NOMO-1 treated with dmso at 0.1 percent for 144 hours (cell line): ENCODE data around the gene COASY.
"Not testable (repeated sequence)": the region's sequence is repeated elsewhere in the genome, so short reads cannot be mapped to it uniquely, and the experiment has no call there.

Experiments used
- DNase-seq: peaks from one replicate; lab custom pipeline; 2025; ENCODE audit not compliant: unreplicated experiment; lab: John Stamatoyannopoulos, UW

The COASY gene

DNA sequence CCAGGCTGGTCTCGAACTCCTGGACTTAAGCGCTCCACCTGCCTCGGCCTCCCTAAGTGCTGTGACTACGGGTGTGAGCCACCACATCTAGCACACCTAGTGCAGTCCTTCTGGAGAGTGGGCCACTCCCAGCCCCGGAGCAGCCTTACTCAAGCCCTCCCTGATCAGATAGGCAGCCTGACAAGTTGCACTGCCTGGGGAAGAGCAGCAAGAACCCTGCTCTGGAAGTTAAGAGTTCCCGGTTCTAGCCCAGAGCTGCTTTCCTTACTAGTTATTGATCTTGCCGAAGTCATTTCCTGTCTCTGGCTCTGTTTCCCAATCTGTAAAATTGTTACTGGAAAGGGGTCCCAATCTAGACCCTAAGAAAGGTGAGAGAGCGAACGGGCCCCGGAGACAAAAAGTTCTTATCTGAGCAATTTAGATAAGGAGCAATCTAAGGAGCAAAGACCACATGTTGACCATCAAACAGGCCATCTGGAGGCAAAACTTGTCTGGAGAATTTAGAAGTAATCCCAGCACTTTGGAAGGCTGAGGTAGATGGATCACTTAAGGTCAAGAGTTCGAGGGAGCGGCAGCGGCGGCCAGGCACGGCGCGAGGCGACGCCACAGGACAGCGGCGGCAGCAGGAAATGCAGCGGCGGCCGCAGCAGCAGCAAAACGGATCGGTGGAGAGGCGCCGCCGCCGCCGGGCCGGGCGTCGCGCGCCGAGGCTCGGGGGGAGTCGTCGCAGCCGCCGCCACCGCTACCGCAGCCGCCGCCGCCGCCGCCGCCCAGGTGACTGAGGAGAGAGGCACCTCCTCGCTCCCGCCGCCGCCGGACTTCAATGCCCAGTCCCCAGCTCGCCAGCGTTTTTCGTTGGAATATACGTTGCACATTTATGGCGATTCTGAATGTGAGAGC lies 30.2 kb upstream of the COASY start:
- DNase-seq, result peak; percentile 21

- no peak for DNase-seq
Measured at GRCh38 chr17:42535155-42536047, 26.5 kb upstream of the COASY start.

DNA sequence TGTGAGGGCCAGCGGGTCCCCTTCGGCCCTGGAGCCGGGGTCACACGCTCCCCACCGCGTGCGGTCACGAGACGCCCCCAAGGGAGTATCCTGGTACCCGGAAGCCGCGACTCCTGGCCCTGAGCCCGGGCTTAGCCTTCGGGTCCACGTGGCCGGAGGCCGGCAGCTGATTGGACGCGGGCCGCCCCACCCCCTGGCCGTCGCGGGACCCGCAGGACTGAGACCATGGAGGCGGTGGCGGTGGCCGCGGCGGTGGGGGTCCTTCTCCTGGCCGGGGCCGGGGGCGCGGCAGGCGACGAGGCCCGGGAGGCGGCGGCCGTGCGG lies 25.9 kb upstream of the COASY start, which contains the start of gene NAGLU:
Gene NAGLU, plus strand, starts transcription at position 194 of the 324 bp plus-strand sequence. Its CDS starts 32 bp downstream, at position 226.
- DNase-seq, result peak; percentile 77

DNA sequence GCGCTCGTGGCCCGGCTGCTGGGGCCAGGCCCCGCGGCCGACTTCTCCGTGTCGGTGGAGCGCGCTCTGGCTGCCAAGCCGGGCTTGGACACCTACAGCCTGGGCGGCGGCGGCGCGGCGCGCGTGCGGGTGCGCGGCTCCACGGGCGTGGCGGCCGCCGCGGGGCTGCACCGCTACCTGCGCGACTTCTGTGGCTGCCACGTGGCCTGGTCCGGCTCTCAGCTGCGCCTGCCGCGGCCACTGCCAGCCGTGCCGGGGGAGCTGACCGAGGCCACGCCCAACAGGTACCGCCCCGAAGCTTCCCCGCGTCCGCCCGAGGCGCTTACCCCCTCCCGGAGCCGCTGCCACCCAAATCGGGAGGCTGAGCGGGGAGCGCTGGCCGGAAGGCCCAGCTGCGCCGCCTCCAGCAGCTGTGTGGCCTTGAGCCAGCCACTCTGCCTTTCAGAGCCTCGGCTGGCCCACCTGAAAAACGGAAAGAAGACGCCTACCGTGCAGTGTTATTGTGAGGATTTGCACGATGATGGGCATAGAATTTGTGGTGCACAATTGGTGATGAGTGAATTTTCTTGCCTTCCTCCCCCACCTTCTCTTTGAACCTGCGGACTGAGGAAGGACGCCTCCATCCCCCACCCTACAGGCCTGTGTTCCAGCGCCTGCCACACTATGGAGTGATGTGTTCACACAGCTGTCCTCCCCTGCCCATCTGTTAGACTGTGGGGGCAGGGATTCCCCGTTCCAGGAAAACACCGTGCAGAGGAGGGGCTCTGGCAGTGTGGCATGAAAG lies 25.4 kb upstream of the COASY start:
- peak; percentile 44 for DNase-seq

DNA sequence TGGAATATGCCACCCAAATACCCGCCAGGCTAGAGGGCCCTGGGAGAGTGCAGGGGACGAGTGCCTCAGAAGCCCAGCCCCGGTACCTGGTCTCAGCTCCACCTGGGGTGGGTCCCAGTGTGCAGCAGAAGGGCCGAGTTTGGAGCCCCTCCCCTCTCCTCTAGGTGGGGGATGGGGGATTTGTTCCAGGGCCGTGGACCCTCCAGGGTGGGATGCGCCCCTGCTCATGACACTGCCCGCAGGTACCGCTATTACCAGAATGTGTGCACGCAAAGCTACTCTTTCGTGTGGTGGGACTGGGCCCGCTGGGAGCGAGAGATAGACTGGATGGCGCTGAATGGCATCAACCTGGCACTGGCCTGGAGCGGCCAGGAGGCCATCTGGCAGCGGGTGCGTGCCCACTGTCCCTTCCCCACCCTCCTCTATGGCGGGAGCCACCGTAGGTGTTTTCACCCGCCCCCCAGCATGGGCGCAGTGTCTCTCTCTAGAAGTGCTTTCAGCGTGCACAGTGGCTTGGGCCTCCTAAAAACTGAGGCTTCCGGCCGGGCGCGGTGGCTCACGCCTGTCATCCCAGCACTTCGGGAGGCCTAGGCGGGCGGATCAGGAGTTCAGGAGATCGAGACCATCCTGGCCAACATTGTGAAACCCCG lies 24.7 kb upstream of the COASY start:
- DNase-seq, result no peak

GRCh38 chr17:42537826-42538451 lies 24.0 kb upstream of the COASY start:
- DNase-seq, result no peak

- no peak for DNase-seq
Measured at GRCh38 chr17:42538482-42538881, 23.5 kb upstream of the COASY start.

DNA sequence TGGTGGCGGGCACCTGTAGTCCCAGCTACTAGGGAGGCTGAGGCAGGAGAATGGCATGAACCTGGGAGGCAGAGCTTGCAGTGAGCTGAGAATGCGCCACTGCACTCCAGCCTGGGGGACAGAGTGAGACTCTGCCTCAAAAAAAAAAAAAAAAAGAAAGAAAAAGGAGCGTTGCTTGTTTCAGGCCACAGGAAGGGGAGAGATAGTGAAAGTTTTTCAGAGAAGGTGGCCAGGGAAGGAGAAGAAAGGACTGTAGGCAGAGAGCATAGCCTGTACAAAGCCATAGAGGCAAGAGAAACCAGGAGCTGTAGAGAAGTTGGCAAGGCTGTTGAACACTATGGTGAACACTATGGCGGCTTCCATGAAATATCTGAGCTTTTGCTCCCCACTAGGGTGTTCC lies 21.4 kb upstream of the COASY start:
- DNase-seq, result not testable (repeated sequence)

GRCh38 chr17:42541041-42541833 lies 20.7 kb upstream of the COASY start:
- DNase-seq, result no peak

GRCh38 chr17:42543190-42544079 lies 18.5 kb upstream of the COASY start:
- DNase-seq, result no peak

- DNase-seq, result no peak
Measured at GRCh38 chr17:42544874-42545283, 17.1 kb upstream of the COASY start.

DNA sequence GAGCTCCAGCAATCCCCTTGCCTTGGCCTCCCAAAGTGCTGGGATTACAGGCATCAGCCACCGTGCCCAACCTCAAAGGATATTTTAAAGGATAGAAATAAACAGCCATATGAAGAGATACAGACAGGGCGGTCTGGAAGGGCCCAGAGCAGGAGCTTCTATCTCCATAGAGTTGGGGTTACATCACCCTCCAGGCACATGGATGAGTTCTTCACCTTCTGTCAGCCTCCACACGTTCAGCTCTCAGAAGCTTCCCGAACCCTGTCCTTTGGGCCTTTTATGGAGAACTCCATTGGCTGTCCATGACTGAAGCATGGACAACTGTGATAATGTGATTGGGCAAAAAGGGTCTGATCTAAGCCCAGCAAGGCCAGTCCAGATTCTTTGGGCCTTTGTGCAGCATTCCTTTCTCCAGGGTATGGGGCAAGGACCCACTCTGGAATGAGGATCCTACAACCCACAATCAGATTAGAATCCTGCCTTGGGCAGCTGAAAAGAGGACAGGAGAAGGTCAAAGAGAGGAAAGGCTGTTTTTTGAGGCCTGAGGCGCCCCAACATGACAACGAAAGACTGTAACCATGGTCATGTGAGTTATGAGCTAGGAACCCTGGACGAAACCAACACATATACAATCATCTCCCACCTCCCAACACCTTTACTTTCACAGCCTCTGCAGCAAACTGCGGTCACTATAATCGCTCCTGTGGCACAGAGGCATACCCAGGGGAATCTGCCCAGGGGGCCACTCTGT lies 16.0 kb upstream of the COASY start:
- DNase-seq, result not testable (repeated sequence)

GRCh38 chr17:42547001-42547461 lies 14.9 kb upstream of the COASY start:
- DNase-seq, result no peak

- DNase-seq, result no peak
Measured at GRCh38 chr17:42547698-42548069, 14.3 kb upstream of the COASY start.

- DNase-seq, result no peak
Measured at GRCh38 chr17:42548070-42548837, 13.7 kb upstream of the COASY start.

GRCh38 chr17:42548993-42549755 lies 12.8 kb upstream of the COASY start:
- no peak for DNase-seq
